Activated T-cell treated with anti-CD3 and anti-CD28 coated beads, Interleukin-2, amount 50 U/mL, for 4 hours (primary cell): ENCODE data around the gene DMRT2. TPM values are rescaled to one million over a fixed set of nuclear protein-coding genes. Genes with fewer than 3 reads are reported as not detected.

Source experiments
- ATAC-seq, 2 donors: fragments of 200-7000 bp; cut with Tn5 transposase; one replicate each; pipeline ENCODE4 v1.10.0; 2021
- DNase-seq: peaks from one replicate; pipeline ENCODE4 v3.0.0-alpha.2; 2020
- H3K27me3 Mint-ChIP-seq: one replicate; pipeline ENCODE4 v1.8.0; 2021; ENCODE audit warnings: low read depth, mixed read lengths
- H3K36me3 Mint-ChIP-seq: one replicate; pipeline ENCODE4 v1.8.0; 2022; ENCODE audit warnings: mixed read lengths; ENCODE audit not compliant: insufficient read depth
- H3K4me1 Mint-ChIP-seq: one replicate; pipeline ENCODE4 v1.8.0; 2021; ENCODE audit warnings: low read depth, mixed read lengths
- H3K4me3 Mint-ChIP-seq: one replicate; pipeline ENCODE4 v1.8.0; 2021; ENCODE audit warnings: mild to moderate bottlenecking, moderate library complexity, mixed read lengths
- H3K9me3 Mint-ChIP-seq: one replicate; pipeline ENCODE4 v1.8.0; 2021; ENCODE audit warnings: mixed read lengths
- total RNA-seq, 3 donors: library from RNA; stranded (reverse); gene quantifications; one replicate each; pipeline ENCODE4 v1.2.1, GENCODE V29; 2021

Gene DMRT2
- total RNA-seq, 3 donors from 2014 or later = not detected

- DNase-seq = no peak
- ATAC-seq = no peak
- peaks cover 46% of the 10 kb centered on the region for H3K27me3 Mint-ChIP-seq
- no peaks in the 10 kb centered on the region for H3K9me3 Mint-ChIP-seq
- H3K36me3 Mint-ChIP-seq = no peaks in the 10 kb centered on the region
- no peaks in the 10 kb centered on the region for H3K4me1 Mint-ChIP-seq
- H3K4me3 Mint-ChIP-seq = no peak overlapping the region
Observed at GRCh38 chr9:1028501-1029190, 21.5 kb upstream of the DMRT2 start.

DNA sequence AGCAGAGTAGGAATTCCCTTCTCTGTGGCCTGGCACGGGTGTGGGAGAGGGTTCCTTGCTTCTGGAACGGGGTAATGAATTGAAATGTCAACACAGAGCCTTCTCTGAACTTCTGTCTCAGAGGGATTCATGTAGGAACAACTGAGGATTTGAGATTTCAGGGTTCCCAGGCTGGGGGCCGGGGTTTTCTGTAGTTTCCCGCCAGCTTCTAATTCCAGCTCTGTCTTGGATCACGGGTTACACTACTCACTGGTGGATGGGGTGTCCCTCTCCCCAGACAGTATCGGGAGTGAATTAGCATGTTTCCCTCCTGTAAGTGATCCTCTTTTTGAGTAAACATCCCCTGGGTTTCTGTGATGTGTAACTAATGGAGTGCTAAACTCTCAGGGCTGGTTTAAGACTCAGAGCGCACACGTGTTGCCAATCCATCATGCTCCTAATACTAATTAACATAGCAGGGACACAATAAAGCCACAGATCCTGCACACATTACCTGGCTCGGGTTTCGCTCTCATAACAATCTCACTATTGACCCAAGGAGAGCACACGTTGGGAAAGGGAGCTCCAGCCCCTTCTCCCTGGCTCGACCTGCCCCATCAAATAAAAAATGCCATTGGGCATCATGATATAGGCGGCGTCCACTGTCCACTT, 18.1 kb upstream of the DMRT2 start:
- H3K9me3 Mint-ChIP-seq = no peaks in the 10 kb centered on the region
- DNase-seq = no peak
- peaks cover 38% of the 10 kb centered on the region for H3K27me3 Mint-ChIP-seq
- H3K4me1 Mint-ChIP-seq = no peaks in the 10 kb centered on the region
- no peak overlapping the region for H3K4me3 Mint-ChIP-seq
- no peaks in the 10 kb centered on the region for H3K36me3 Mint-ChIP-seq
- no peak for ATAC-seq

GRCh38 chr9:1034271-1034670, 15.9 kb upstream of the DMRT2 start:
- Mint-ChIP-seq H3K9me3 (no peaks in the 10 kb centered on the region), H3K27me3 (peaks cover 33% of the 10 kb centered on the region), H3K4me1 (no peaks in the 10 kb centered on the region), H3K36me3 (no peaks in the 10 kb centered on the region), H3K4me3 (no peak overlapping the region)
- ATAC-seq (no peak), DNase-seq (no peak)

DNA sequence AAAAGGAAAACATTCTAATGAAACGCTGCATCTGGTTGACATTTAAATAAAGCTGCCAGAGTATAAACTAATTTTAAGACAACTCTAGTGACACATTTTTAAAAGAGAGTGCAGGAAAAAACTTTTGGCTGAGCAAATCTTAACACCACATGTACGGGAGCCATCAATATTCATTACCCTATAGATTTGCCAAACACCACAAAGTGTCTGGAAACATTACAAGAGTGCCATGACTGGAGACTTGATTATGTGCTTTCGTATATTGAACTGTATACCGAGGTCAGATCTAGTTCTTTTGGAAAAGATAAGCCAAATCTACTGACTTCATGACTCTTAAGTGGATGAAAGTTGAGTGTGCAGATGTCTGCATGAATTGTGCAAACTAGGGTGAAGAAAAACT, 10.6 kb upstream of the DMRT2 start:
- Mint-ChIP-seq H3K27me3 (peaks cover 61% of the 10 kb centered on the region), H3K4me3 (no peak overlapping the region), H3K9me3 (no peaks in the 10 kb centered on the region), H3K36me3 (no peaks in the 10 kb centered on the region), H3K4me1 (peaks cover 9% of the 10 kb centered on the region)
- DNase-seq (no peak), ATAC-seq (no peak)

- Mint-ChIP-seq H3K4me3 (no peak overlapping the region), H3K4me1 (peaks cover 22% of the 10 kb centered on the region), H3K36me3 (no peaks in the 10 kb centered on the region), H3K9me3 (no peaks in the 10 kb centered on the region), H3K27me3 (peaks cover 76% of the 10 kb centered on the region)
- DNase-seq = no peak
- ATAC-seq = peak in 1 of 2 donors; percentile 49
Observed at GRCh38 chr9:1042466-1042865, 7.7 kb upstream of the DMRT2 start.

DNA sequence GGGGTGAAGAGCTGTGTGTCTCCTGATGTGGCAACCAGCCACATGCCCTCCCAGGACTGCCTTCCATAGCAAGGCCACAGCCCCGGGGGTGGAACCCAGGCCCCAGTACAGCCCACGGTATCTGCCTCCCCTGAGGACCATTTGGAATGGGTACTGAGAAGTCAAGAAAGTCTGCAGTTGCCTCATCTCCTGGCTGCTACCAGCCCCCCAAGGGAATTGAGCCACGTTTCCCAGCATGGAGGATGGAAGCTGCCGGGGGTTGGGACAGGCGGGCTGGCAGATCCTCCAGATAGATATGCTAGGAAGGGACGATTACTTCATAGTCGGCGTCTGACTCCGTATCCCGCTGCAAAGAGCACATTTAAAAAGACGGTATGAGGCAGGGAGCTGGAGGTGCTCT, 5.5 kb upstream of the DMRT2 start:
- H3K9me3 Mint-ChIP-seq = no peaks in the 10 kb centered on the region
- no peak for DNase-seq
- peaks cover 39% of the 10 kb centered on the region for H3K4me1 Mint-ChIP-seq
- H3K4me3 Mint-ChIP-seq = no peak overlapping the region
- peaks cover 89% of the 10 kb centered on the region for H3K27me3 Mint-ChIP-seq
- no peaks in the 10 kb centered on the region for H3K36me3 Mint-ChIP-seq
- no peak for ATAC-seq

GRCh38 chr9:1046639-1047572, 3.3 kb upstream of the DMRT2 start:
- DNase-seq = no peak
- Mint-ChIP-seq H3K4me1 (peaks cover 51% of the 10 kb centered on the region), H3K4me3 (peak overlapping the region; percentile 82), H3K9me3 (no peaks in the 10 kb centered on the region), H3K36me3 (peaks cover 3% of the 10 kb centered on the region), H3K27me3 (peaks cover 88% of the 10 kb centered on the region)
- ATAC-seq = no peak

- ATAC-seq = peak; percentile 13 to 27
- H3K36me3 Mint-ChIP-seq = peaks cover 3% of the 10 kb centered on the region
- no peak for DNase-seq
- no peaks in the 10 kb centered on the region for H3K9me3 Mint-ChIP-seq
- H3K4me3 Mint-ChIP-seq = peak overlapping the region; percentile 82
- H3K27me3 Mint-ChIP-seq = peaks cover 90% of the 10 kb centered on the region
- H3K4me1 Mint-ChIP-seq = peaks cover 53% of the 10 kb centered on the region
Observed at GRCh38 chr9:1047591-1048230, 2.4 kb upstream of the DMRT2 start.

DNA sequence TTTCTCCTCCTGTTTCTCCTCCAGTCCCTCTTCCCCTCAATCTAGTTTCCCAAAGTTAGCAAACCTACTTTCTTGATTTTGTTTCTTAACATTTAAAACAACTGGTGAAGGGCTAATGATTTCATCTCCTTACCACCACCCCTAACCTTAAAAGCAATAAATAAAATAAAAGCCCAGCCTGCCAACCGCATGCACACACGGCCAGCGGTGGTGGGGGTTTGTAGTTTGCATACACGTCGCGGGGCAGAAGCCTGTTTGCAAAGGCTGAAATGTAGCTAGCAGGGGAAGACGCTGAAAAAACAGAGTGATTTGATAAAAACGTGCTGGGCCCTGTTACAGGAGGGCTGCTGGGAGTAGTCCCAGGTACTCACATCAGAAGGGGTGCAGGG, 1.9 kb upstream of the DMRT2 start:
- peaks cover 3% of the 10 kb centered on the region for H3K36me3 Mint-ChIP-seq
- DNase-seq (no peak), ATAC-seq (no peak)
- H3K27me3 Mint-ChIP-seq = peaks cover 90% of the 10 kb centered on the region
- no peaks in the 10 kb centered on the region for H3K9me3 Mint-ChIP-seq
- peak overlapping the region; percentile 82 for H3K4me3 Mint-ChIP-seq
- peaks cover 55% of the 10 kb centered on the region for H3K4me1 Mint-ChIP-seq

DNA sequence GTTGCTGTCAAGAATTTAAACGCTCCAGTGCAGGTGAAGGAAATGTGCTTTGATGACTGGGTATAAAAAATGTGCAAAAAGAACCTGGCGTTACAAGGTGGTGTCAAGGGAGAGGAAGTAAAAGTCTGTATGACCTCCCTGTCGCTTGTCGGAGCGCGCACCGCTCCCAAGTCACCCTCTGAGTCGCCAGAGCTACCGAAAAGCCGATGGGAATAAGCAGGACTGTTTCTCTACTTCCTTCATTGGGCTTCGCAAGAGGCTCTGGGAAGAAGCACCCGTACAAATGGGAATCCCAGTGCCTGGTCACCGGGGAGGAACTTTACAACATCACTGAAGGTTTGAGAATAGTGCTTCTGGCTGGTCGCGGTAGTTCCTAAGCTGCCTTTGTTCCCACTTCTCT, 1.3 kb upstream of the DMRT2 start:
- Mint-ChIP-seq H3K4me3 (peak overlapping the region; percentile 82), H3K27me3 (peaks cover 90% of the 10 kb centered on the region), H3K4me1 (peaks cover 55% of the 10 kb centered on the region), H3K36me3 (peaks cover 3% of the 10 kb centered on the region), H3K9me3 (no peaks in the 10 kb centered on the region)
- ATAC-seq (no peak), DNase-seq (no peak)

- peak overlapping the region; percentile 53 for H3K4me3 Mint-ChIP-seq
- no peak for DNase-seq
- peaks cover 3% of the 10 kb centered on the region for H3K36me3 Mint-ChIP-seq
- no peak for ATAC-seq
- H3K9me3 Mint-ChIP-seq = no peaks in the 10 kb centered on the region
- peaks cover 86% of the 10 kb centered on the region for H3K27me3 Mint-ChIP-seq
- peaks cover 53% of the 10 kb centered on the region for H3K4me1 Mint-ChIP-seq
Observed at GRCh38 chr9:1049641-1050040, 516 bp upstream of the DMRT2 start.

- Mint-ChIP-seq H3K36me3 (peaks cover 3% of the 10 kb centered on the region), H3K4me3 (peak overlapping the region; percentile 21), H3K27me3 (peaks cover 89% of the 10 kb centered on the region), H3K9me3 (no peaks in the 10 kb centered on the region), H3K4me1 (peaks cover 48% of the 10 kb centered on the region)
- ATAC-seq = no peak
- no peak for DNase-seq
Observed at GRCh38 chr9:1051210-1051583, 1.0 kb downstream of the DMRT2 start.

- H3K4me3 Mint-ChIP-seq = peak overlapping the region; percentile 21
- peaks cover 47% of the 10 kb centered on the region for H3K4me1 Mint-ChIP-seq
- peaks cover 3% of the 10 kb centered on the region for H3K36me3 Mint-ChIP-seq
- H3K27me3 Mint-ChIP-seq = peaks cover 90% of the 10 kb centered on the region
- DNase-seq (no peak), ATAC-seq (peak; percentile 29 to 57)
- no peaks in the 10 kb centered on the region for H3K9me3 Mint-ChIP-seq
Observed at GRCh38 chr9:1051584-1052275, 1.6 kb downstream of the DMRT2 start.
